HCT116 (cell line): ENCODE measurements around the gene PRKAR2A. TPM values are rescaled to one million over a fixed set of nuclear protein-coding genes. Genes with fewer than 3 reads are reported as not detected.

Experiments
- ATAC-seq: fragments of 200-7000 bp; cut with Tn5 transposase; 2 replicates; pipeline ENCODE4 v1.9.1; 2020; ENCODE audit warnings: mild to moderate bottlenecking, moderate library complexity
- BruUV-seq: library from RNA; stranded (reverse); fragments of 400-500 nt; replicated peaks from 2 replicates; lab custom pipeline; 2021; lab: Mats Ljungman, UMichigan
- CTCF ChIA-PET: fragments of 300-600 bp; sonication (Branson Sonifier 250); formaldehyde crosslinking; loops from one replicate; lab custom pipeline; 2021; ENCODE audit warnings: antibody characterized with exemption; lab: Charles Lee
- POLR2A ChIA-PET: fragments of 300-600, 350-600 bp; sonication (Branson Sonifier 250); formaldehyde crosslinking; loops from one replicate; lab custom pipeline; 2021; ENCODE audit warnings: antibody characterized with exemption; lab: Charles Lee
- RAD21 ChIA-PET, 2 experiments: fragments of 300-600 bp; sonication (Branson Sonifier 250); formaldehyde crosslinking; loops; one replicate each; lab custom pipeline; 2023; ENCODE audit warnings: low total read pairs in 2 of 2; ENCODE audit not compliant: uncharacterized antibody in 2 of 2, unreplicated experiment in 2 of 2, low non-redundant PET in 1 of 2; lab: Charles Lee
- DNase-seq: peaks from one replicate; pipeline ENCODE4 v3.0.0-alpha.2; 2010; ENCODE audit warnings: low read depth, low spot score
- H2AFZ ChIP-seq: fragments of 200-600 bp; shearing (Covaris generic), sonication (generic); 2 replicates; pipeline ENCODE4 v1.6.1; 2017; ENCODE audit warnings: low read depth, mixed run types, mixed read lengths, antibody characterized with exemption, low read length; ENCODE audit not compliant: poor library complexity, severe bottlenecking
- H3K27ac ChIP-seq: 2 replicates; pipeline ENCODE4 v1.5.1; 2012; ENCODE audit warnings: low read depth, low read length
- H3K27me3 ChIP-seq: fragments of 200-600 bp; sonication (generic); 2 replicates; pipeline ENCODE4 v1.6.1; 2016; ENCODE audit warnings: mixed run types, low read length, mixed read lengths; ENCODE audit not compliant: insufficient read depth
- H3K36me3 ChIP-seq, 2 experiments: fragments of 200-500 bp in 1 of 2; fragments of 200-600 bp in 1 of 2; sonication (Bioruptor generic) in 1 of 2; sonication (generic) in 1 of 2; 2 replicates each; pipeline versions ENCODE4 v1.5.1 to v1.6.1; 2014 to 2016; ENCODE audit warnings: low read length in 2 of 2, inconsistent platforms in 1 of 2, mixed read lengths in 1 of 2, mixed run types in 1 of 2; ENCODE audit not compliant: insufficient read depth in 2 of 2, control insufficient read depth in 1 of 2
- H3K4me1 ChIP-seq, 2 experiments: fragments of 200-600 bp in 1 of 2; sonication (generic) in 1 of 2; 2 replicates each; pipeline versions ENCODE4 v1.5.1 to v1.6.1; 2012 to 2017; ENCODE audit warnings: low read length in 2 of 2, inconsistent platforms in 1 of 2, mild to moderate bottlenecking in 1 of 2, mixed read lengths in 1 of 2, mixed run types in 1 of 2, moderate library complexity in 1 of 2; ENCODE audit not compliant: insufficient read depth in 2 of 2, control insufficient read depth in 1 of 2
- H3K4me2 ChIP-seq: fragments of 200-600 bp; sonication (generic); 2 replicates; pipeline ENCODE4 v1.6.1; 2017; ENCODE audit warnings: mixed run types, low read length, mixed read lengths
- H3K4me3 ChIP-seq, 2 experiments: fragments of 200-600 bp in 1 of 2; sonication (generic) in 1 of 2; replicated peaks in 1 of 2; 2 replicates each; pipeline ENCODE4 v1.5.1; 2011 to 2016; ENCODE audit warnings: low read length in 2 of 2, control low read depth in 1 of 2, low read depth in 1 of 2, mild to moderate bottlenecking in 1 of 2, mixed read lengths in 1 of 2, mixed run types in 1 of 2
- H3K79me2 ChIP-seq: fragments of 200-600 bp; sonication (generic); 2 replicates; pipeline ENCODE4 v1.6.1; 2017; ENCODE audit warnings: mild to moderate bottlenecking, mixed run types, low read length, moderate library complexity, mixed read lengths; ENCODE audit not compliant: insufficient read depth
- H3K9ac ChIP-seq: fragments of 200-600 bp; sonication (generic); 2 replicates; pipeline ENCODE4 v1.6.1; 2016; ENCODE audit warnings: low read length, mixed read lengths
- H3K9me2 ChIP-seq: fragments of 200-600 bp; sonication (generic), shearing (Covaris generic); 2 replicates; pipeline ENCODE4 v1.6.1; 2017; ENCODE audit warnings: mixed run types, mild to moderate bottlenecking, moderate library complexity; ENCODE audit not compliant: insufficient read depth
- H3K9me3 ChIP-seq, 2 experiments: fragments of 200-500 bp in 1 of 2; fragments of 200-600 bp in 1 of 2; sonication (Bioruptor generic) in 1 of 2; sonication (generic) in 1 of 2; 2 replicates each; pipeline ENCODE4 v1.6.1; 2014 to 2017; ENCODE audit warnings: low read length in 2 of 2, mixed read lengths in 2 of 2, inconsistent platforms in 1 of 2, low read depth in 1 of 2, mild to moderate bottlenecking in 1 of 2, mixed run types in 1 of 2, moderate library complexity in 1 of 2; ENCODE audit not compliant: control insufficient read depth in 1 of 2, insufficient read depth in 1 of 2
- H4K20me1 ChIP-seq: fragments of 200-600 bp; sonication (generic), shearing (Covaris generic); 2 replicates; pipeline ENCODE4 v1.6.1; 2017; ENCODE audit warnings: mixed run types, mild to moderate bottlenecking, moderate library complexity; ENCODE audit not compliant: insufficient read depth
- CEBPB ChIP-seq: IDR thresholded peaks from 2 replicates; pipeline ENCODE4 v1.6.1; 2012; ENCODE audit warnings: low read depth
- CTCF ChIP-seq, 3 experiments: fragments of 200-600 bp in 1 of 3; sonication (generic) in 1 of 3; IDR thresholded peaks in 2 of 3; conservative IDR thresholded peaks in 1 of 3; 2 replicates each; pipeline ENCODE4 v1.5.1; 2012 to 2017; ENCODE audit warnings: low read depth in 2 of 3, low read length in 2 of 3, antibody characterized with exemption in 1 of 3, borderline replicate concordance in 1 of 3, control low read depth in 1 of 3, mild to moderate bottlenecking in 1 of 3, mixed read lengths in 1 of 3, mixed run types in 1 of 3, moderate library complexity in 1 of 3; ENCODE audit not compliant: insufficient read depth in 1 of 3
- ELF1 ChIP-seq: IDR thresholded peaks from 2 replicates; pipeline ENCODE4 v1.6.1; 2012; ENCODE audit warnings: low read depth, borderline replicate concordance
- EZH2 ChIP-seq: fragments of 200-600 bp; sonication (generic); IDR thresholded peaks from 2 replicates; pipeline ENCODE4 v1.6.1; 2017; ENCODE audit warnings: antibody characterized with exemption, mixed run types
- EZH2phosphoT487 ChIP-seq: fragments of 200-600 bp; IDR thresholded peaks from 2 replicates; pipeline ENCODE4 v1.6.1; 2018; ENCODE audit warnings: antibody characterized with exemption, borderline replicate concordance
- JUND ChIP-seq: IDR thresholded peaks from 2 replicates; pipeline ENCODE4 v1.6.1; 2012
- POLR2A ChIP-seq: IDR thresholded peaks from 2 replicates; pipeline ENCODE4 v1.7.0; 2011; ENCODE audit warnings: borderline replicate concordance; ENCODE audit not compliant: insufficient read depth, insufficient read length; ENCODE audit errors: extremely low read depth
- POLR2AphosphoS5 ChIP-seq: IDR thresholded peaks from 2 replicates; pipeline ENCODE4 v1.6.1; 2011; ENCODE audit warnings: mild to moderate bottlenecking, low read depth, low read length, moderate library complexity
- RAD21 ChIP-seq: IDR thresholded peaks from 2 replicates; pipeline ENCODE4 v1.6.1; 2012; ENCODE audit warnings: low read depth, mild to moderate bottlenecking
- REST ChIP-seq: IDR thresholded peaks from 2 replicates; pipeline ENCODE4 v1.6.1; 2012; ENCODE audit warnings: low read depth
- TCF7L2 ChIP-seq: IDR thresholded peaks from 2 replicates; pipeline ENCODE4 v1.7.0; 2011; ENCODE audit warnings: borderline replicate concordance, inconsistent platforms; ENCODE audit not compliant: insufficient read depth, insufficient read length; ENCODE audit errors: extremely low read depth
- YY1 ChIP-seq: IDR thresholded peaks from 2 replicates; pipeline ENCODE4 v1.6.1; 2011; ENCODE audit warnings: low read length, low read depth, moderate library complexity, mild to moderate bottlenecking; ENCODE audit not compliant: insufficient replicate concordance; ENCODE audit errors: extremely low read depth
- ZNF274 ChIP-seq: fragments of 200-500 bp; sonication (Bioruptor generic); IDR thresholded peaks from 2 replicates; pipeline ENCODE4 v1.6.1; 2014; ENCODE audit warnings: mild to moderate bottlenecking, low read depth, low read length, inconsistent platforms
- intact Hi-C: fragments of 100-400 bp; cut with micrococcal nuclease; formaldehyde crosslinking; loops from 2 replicates; pipeline ENCODE4 v1.10.0; 2022
- total RNA-seq: library from RNA; stranded (reverse); gene quantifications from one replicate; pipeline ENCODE4 v1.2.1, GENCODE V29; 2021; ENCODE audit not compliant: unreplicated experiment
- TF ChIP-seq, protein P1 (sequence below): IDR thresholded peaks from 2 replicates; pipeline ENCODE4 v1.6.1; 2012

PRKAR2A gene
- total RNA-seq, 1 experiment from 2014 or later, result 63.3 TPM

- no peak overlapping the region for H2AFZ ChIP-seq
- no peak overlapping the region for H3K4me3 ChIP-seq
- no peak for TF ChIP-seq TCF7L2
- no peak for TF ChIP-seq POLR2AphosphoS5
- TF ChIP-seq CTCF (IDR thresholded peaks at IDR 0.05 in 2 of 3, conservative IDR thresholded peaks at IDR 0.05 in 1 of 3; ENCODE audit: borderline replicate concordance in 1 of 3, insufficient read depth in 1 of 3, low read depth in 2 of 3, low read length in 2 of 3), result peak; percentile 23 to 34 (median 30); a peak in 4 of 6 replicates
- TF ChIP-seq JUND, result no peak
- no peak for TF ChIP-seq ZNF274
- no peak for TF ChIP-seq POLR2A
- no peak for TF ChIP-seq ELF1
- no peak for TF ChIP-seq CEBPB
- TF ChIP-seq REST, result no peak
- TF ChIP-seq, protein P1, sequence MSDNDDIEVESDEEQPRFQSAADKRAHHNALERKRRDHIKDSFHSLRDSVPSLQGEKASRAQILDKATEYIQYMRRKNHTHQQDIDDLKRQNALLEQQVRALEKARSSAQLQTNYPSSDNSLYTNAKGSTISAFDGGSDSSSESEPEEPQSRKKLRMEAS, result no peak
- TF ChIP-seq EZH2, result no peak
- no peak for TF ChIP-seq YY1
- TF ChIP-seq EZH2phosphoT487, result no peak
- peak; percentile 46 for TF ChIP-seq RAD21
- H3K27ac ChIP-seq, result no peak overlapping the region
- ChIA-PET CTCF (interaction anchor here (0.6 to 1.4 kb wide), 8 partner anchors 18 to 188 kb away, joined by 3 to 10 read pairs (median 3); partner anchors contain the start of genes IP6K2 and NCKIPSD), POLR2A (no interaction called here), RAD21 (no interaction called here)
- no peaks in the 10 kb centered on the region for H3K4me1 ChIP-seq
- H3K79me2 ChIP-seq, result no peaks in the 10 kb centered on the region
- H3K4me2 ChIP-seq, result no peak overlapping the region
- DNase-seq, result no peak
- no peaks in the 10 kb centered on the region for H4K20me1 ChIP-seq
- H3K9me2 ChIP-seq, result no peaks in the 10 kb centered on the region
- H3K36me3 ChIP-seq, result peaks cover 8 to 14% of the 10 kb centered on the region in 2 experiments
- no peaks in the 10 kb centered on the region for H3K9me3 ChIP-seq
- BruUV-seq, result no TSS peak
- peak; percentile 67 for ATAC-seq
- H3K27me3 ChIP-seq, result no peaks in the 10 kb centered on the region
- no peak overlapping the region for H3K9ac ChIP-seq
- intact Hi-C loops, result no loop called here
Observed at GRCh38 chr3:48765376-48765775, 82.3 kb downstream of the PRKAR2A start.
